T-helper 1 cell treated with Interleukin-12 subunit alpha and Interleukin-12 subunit beta and Interleukin-4 antibody, amounts not matched to agents 30 ng/mL and 1 ng/mL, for 36 hours (primary cell): ENCODE data around the gene CLEC6A. TPM values are rescaled to one million over a fixed set of nuclear protein-coding genes. Genes with fewer than 3 reads are reported as not detected.
"Not testable (repeated sequence)": the region's sequence is repeated elsewhere in the genome, so short reads cannot be mapped to it uniquely, and the experiment has no call there.

Experiments
- intact Hi-C: fragments of 100-400 bp; cut with micrococcal nuclease; formaldehyde crosslinking; loops from one replicate; pipeline ENCODE4 v1.15.1; 2024
- total RNA-seq: library from RNA; stranded (reverse); gene quantifications from 2 replicates; pipeline ENCODE4 v1.2.3, GENCODE V29; 2022

CLEC6A gene
- not detected in 2 replicates for total RNA-seq

GRCh38 chr12:8455727-8456360 lies at the start of gene CLEC6A:
CLEC6A (plus strand) TSS chr12:8455962; CDS start chr12:8456112, 150 bp downstream.
- intact Hi-C loops = no loop called here

- intact Hi-C loops = not testable (repeated sequence)
These were observed 36.2 kb upstream of the CLEC6A start for GRCh38 chr12:8419576-8419975.

GRCh38 chr12:8420506-8420905 lies 35.3 kb upstream of the CLEC6A start:
- intact Hi-C loops = no loop called here

- intact Hi-C loops = loop anchor here (1.0 kb wide), 1 partner anchor 49 kb away; no protein-coding TSS in a partner anchor
These were observed 11.1 kb upstream of the CLEC6A start for GRCh38 chr12:8444536-8445278.

- intact Hi-C loops = no loop called here
These were observed 10.0 kb upstream of the CLEC6A start for GRCh38 chr12:8445731-8446130.

- intact Hi-C loops = no loop called here
These were observed 8.9 kb upstream of the CLEC6A start for GRCh38 chr12:8446642-8447547.

GRCh38 chr12:8449355-8449859 lies 6.4 kb upstream of the CLEC6A start:
- intact Hi-C loops = no loop called here

GRCh38 chr12:8452036-8452435 lies 3.7 kb upstream of the CLEC6A start:
- intact Hi-C loops = no loop called here

GRCh38 chr12:8453021-8453513 lies 2.7 kb upstream of the CLEC6A start:
- intact Hi-C loops = no loop called here

- intact Hi-C loops = no loop called here
These were observed 2.0 kb upstream of the CLEC6A start for GRCh38 chr12:8453796-8454195.

- intact Hi-C loops = no loop called here
These were observed 491 bp upstream of the CLEC6A start for GRCh38 chr12:8455271-8455670.

- intact Hi-C loops = no loop called here
These were observed 5.7 kb downstream of the CLEC6A start for GRCh38 chr12:8461426-8461825.

- intact Hi-C loops = no loop called here
These were observed 9.7 kb downstream of the CLEC6A start for GRCh38 chr12:8465301-8465996.

GRCh38 chr12:8466241-8466640 lies 10.5 kb downstream of the CLEC6A start:
- intact Hi-C loops = no loop called here

GRCh38 chr12:8471090-8471489 lies 15.3 kb downstream of the CLEC6A start:
- intact Hi-C loops = no loop called here

GRCh38 chr12:8475508-8476203 lies 19.9 kb downstream of the CLEC6A start:
- intact Hi-C loops = no loop called here

- intact Hi-C loops = no loop called here
These were observed 26.9 kb downstream of the CLEC6A start for GRCh38 chr12:8482571-8483061.

- intact Hi-C loops = no loop called here
These were observed 27.3 kb downstream of the CLEC6A start for GRCh38 chr12:8483079-8483478.

- intact Hi-C loops = loop anchor here (2.0 kb wide), 1 partner anchor 157 kb away; no protein-coding TSS in a partner anchor
These were observed 36.1 kb downstream of the CLEC6A start for GRCh38 chr12:8491646-8492530.
